Fibroblast of villous mesenchyme (primary cell): ENCODE results near the gene PCNX2. TPM values are rescaled to one million over a fixed set of nuclear protein-coding genes. Genes with fewer than 3 reads are reported as not detected.

Source experiments
- DNase-seq: peaks from one replicate; pipeline ENCODE4 v3.0.0-alpha.2; 2010; ENCODE audit warnings: low read depth
- H3K4me3 ChIP-seq: 2 replicates; pipeline ENCODE4 v1.5.1; 2011; ENCODE audit warnings: low read depth, mild to moderate bottlenecking, low read length
- total RNA-seq: library from RNA; depleted of rRNA; stranded (reverse); fragments of >200 nt; gene quantifications from 2 replicates; pipeline ENCODE4 v1.2.3, GENCODE V29; 2012
- TF ChIP-seq, protein P1 (sequence below): IDR thresholded peaks from 2 replicates; pipeline ENCODE4 v1.5.1; 2012; ENCODE audit warnings: low read depth, mild to moderate bottlenecking, low read length; ENCODE audit not compliant: insufficient read depth

PCNX2 gene, protein sequence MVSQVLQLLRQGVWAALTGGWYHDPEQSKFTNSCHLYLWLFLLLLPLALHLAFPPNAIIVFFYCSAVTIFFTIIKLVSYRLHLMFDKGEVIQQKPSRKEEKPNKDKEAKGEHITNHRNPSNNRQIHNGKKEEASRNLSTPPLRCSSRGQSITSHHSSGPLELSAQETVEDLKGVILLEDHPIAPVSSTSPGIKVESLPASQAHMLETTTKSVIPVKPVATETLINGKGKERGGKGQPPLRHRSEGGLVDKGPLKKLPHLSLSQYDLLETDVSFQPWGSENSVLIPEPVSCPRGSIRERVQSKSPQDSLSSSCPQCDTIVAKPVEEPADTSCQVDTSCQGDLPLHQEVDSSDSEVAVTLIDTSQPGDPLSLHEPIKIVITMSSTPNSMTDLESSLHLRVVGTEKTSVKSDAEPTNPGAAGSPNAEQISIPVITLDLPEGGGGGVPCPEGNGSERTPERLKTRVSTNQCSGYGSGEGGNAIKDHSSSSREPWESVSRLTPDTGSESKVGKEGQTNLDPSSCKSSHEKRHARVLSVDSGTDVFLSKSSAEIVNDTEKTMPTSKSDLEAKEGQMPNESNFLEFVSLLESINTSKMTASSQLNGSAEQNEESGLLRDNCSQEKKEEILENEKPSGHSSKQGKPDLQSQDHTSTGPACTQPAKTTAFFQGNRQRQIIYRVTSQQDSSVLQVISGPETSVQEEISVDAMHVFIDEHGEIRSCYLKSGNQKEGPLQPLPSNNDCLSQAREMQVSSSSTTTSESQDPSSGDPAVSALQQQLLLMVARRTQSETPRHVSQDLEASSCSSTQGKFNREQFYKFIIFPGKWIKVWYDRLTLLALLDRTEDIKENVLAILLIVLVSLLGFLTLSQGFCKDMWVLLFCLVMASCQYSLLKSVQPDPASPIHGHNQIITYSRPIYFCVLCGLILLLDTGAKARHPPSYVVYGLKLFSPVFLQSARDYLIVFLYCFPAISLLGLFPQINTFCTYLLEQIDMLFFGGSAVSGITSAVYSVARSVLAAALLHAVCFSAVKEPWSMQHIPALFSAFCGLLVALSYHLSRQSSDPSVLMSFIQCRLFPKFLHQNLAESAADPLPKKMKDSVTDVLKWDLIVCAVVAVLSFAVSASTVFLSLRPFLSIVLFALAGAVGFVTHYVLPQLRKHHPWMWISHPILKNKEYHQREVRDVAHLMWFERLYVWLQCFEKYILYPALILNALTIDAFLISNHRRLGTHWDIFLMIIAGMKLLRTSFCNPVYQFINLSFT (N-terminal part only)
- 21.9 and 38.4 TPM in 2 replicates for total RNA-seq

DNA sequence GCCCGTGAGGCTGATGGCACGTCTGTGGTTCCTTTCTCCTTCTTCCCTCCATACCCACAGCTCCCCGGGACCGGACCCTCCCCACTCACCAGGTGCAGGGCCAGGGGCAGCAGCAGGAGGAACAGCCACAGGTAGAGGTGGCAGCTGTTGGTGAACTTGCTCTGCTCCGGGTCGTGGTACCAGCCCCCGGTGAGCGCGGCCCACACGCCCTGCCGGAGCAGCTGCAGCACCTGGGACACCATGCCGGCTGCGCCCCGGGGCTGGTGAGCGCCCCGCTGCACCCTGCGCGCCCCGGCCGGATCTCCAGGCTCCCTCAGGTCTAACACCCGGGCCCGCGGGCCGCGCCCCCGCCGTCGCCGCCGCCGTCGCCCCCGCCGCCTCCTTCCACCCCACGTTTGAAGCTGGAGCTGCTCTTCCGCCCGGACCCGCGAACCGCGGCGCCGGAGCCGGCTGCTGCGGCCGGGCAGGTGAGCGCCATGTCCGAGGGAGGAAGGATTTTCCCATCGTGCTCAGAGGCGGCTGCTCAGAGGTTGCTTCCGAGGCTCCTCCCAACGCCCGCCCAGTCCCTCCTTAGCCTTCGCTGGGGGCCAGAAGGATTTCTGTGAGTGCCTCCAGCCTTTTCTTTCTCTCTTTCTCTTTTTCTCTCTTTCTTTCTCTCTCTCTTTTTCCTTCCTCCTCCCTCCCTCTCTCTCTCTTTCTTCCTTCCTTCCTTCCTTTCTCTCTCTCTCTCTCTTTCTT lies at the start of gene PCNX2:
TSS of gene PCNX2 (minus strand) at position 489 of the 738 bp plus-strand sequence. CDS start at position 242, 247 bp downstream.
- TF ChIP-seq, protein P1, sequence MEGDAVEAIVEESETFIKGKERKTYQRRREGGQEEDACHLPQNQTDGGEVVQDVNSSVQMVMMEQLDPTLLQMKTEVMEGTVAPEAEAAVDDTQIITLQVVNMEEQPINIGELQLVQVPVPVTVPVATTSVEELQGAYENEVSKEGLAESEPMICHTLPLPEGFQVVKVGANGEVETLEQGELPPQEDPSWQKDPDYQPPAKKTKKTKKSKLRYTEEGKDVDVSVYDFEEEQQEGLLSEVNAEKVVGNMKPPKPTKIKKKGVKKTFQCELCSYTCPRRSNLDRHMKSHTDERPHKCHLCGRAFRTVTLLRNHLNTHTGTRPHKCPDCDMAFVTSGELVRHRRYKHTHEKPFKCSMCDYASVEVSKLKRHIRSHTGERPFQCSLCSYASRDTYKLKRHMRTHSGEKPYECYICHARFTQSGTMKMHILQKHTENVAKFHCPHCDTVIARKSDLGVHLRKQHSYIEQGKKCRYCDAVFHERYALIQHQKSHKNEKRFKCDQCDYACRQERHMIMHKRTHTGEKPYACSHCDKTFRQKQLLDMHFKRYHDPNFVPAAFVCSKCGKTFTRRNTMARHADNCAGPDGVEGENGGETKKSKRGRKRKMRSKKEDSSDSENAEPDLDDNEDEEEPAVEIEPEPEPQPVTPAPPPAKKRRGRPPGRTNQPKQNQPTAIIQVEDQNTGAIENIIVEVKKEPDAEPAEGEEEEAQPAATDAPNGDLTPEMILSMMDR, result no peak
- peak; percentile 24 for DNase-seq
- peak within 1 kb of the TSS; percentile 76 for H3K4me3 ChIP-seq

DNA sequence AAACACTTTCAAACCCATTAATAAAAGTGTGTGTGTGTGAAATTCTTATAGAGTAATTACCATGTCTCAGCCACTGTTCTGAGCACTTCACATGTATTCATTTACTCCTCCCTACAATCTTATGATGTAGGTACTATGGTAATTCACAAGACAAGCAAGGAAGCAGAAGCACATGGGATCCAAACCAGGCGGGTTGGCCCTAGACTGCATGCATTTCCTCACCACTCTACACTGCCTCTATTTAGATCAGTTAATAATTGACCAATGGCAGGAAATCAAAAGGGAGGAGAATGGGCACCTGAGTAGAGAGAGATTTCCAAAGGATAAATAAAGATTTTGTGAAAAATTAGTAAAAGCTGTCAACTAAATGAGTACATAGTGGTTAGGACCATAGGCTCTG lies 47.7 kb upstream of the PCNX2 start:
- TF ChIP-seq, protein P1, result no peak
- H3K4me3 ChIP-seq, result no peak overlapping the region
- DNase-seq, result no peak

DNA sequence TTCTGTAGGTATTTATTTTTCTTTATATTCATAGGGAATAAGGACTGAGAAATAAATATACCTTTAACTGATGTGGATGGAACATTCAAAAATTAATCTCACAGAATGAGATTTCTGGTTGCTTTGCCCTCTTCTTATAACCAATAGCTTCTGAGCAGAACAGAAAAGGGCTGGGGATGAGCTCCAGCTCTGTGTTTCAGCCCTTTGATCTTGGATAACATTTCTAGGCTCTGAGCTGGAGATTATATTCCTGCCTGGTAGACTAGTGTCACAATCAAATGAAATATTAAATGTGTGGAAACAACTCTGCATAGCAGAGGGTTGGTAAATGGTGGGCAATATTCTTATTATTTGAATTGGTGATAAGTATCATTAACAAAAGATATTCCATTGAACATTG lies 46.6 kb upstream of the PCNX2 start:
- TF ChIP-seq, protein P1, result no peak
- no peak for DNase-seq
- H3K4me3 ChIP-seq, result no peak overlapping the region

DNA sequence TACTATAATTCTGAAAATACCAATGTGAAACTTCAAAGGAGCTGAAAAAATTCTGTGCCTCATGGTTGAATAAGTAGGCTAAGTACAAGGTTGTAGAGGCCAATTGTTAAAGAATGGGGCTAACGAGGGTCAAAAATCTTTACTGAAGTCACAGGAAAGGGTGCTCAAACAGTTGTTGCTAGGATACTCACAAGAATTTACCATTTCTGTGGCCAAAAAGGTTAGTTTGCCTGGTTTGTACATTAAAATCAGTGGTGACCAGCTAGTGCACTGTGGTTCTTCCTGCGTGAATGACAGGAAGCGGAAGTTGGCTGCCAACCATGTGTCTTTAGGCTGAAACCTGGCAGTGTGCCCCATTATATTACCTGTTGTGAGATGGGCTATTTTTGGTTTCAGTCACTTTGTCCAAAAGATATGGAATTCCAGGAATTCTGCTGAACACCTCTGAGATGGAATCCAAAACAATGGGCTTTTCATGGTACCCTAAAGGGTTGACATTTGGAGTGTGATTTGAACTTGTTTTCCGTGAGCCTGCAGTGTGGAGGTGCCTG lies 45.5 kb upstream of the PCNX2 start:
- no peak overlapping the region for H3K4me3 ChIP-seq
- TF ChIP-seq, protein P1, result no peak
- DNase-seq, result no peak

DNA sequence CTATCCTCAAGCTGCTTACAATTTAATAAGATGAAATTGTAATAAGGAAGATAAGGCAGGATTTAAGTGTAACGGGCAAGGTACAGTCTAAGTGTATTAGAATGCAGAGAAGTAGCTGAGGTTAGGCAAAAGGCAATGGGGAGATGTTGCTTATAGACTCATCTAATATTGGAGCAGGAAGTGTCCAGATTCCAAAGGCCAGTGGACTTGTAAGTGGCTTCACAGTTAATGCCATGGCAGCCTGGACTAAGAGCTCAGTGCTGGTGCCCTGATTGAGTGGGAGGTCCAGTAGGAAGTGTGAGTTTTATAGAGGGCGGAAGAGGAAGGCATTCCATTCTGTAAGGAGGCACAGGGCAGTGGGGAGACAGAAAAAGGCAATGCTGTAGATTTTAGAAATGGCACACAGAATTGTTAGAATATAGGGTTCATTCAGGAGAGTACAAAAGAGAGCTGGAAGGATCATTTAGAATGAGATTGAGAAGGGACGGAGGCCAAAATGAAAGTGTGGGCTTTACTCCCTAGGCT lies 44.6 kb upstream of the PCNX2 start:
- no peak for DNase-seq
- TF ChIP-seq, protein P1, result no peak
- no peak overlapping the region for H3K4me3 ChIP-seq
